Umbilical cord (tissue), 2 donors: ENCODE results near the gene LIN7A. TPM values are rescaled to one million over a fixed set of nuclear protein-coding genes. Genes with fewer than 3 reads are reported as not detected.
"Not testable (repeated sequence)": the region's sequence is repeated elsewhere in the genome, so short reads cannot be mapped to it uniquely, and the experiment has no call there.

Experiments
- DNase-seq: peaks from one replicate; pipeline ENCODE4 v3.0.0-alpha.2; 2015; ENCODE audit warnings: low spot score
- total RNA-seq: library from RNA; depleted of rRNA; stranded (reverse); fragments of >200 nt; gene quantifications from one replicate; pipeline ENCODE4 v1.2.3, GENCODE V29; 2014; ENCODE audit warnings: low replicate concordance; ENCODE audit not compliant: insufficient read depth

The LIN7A gene
- total RNA-seq, 1 donor from 2014 or later: 23.4 TPM

- no peak for DNase-seq
Measured at GRCh38 chr12:80811957-80812708, 125.6 kb downstream of the LIN7A start.

- DNase-seq: no peak
Measured at GRCh38 chr12:80810874-80811273, 126.9 kb downstream of the LIN7A start.

GRCh38 chr12:80807640-80808288 lies 130.0 kb downstream of the LIN7A start:
- no peak for DNase-seq

GRCh38 chr12:80805106-80805505 lies 132.6 kb downstream of the LIN7A start:
- DNase-seq: no peak

GRCh38 chr12:80802652-80803400 lies 134.9 kb downstream of the LIN7A start:
- DNase-seq: no peak

- DNase-seq: no peak
Measured at GRCh38 chr12:80798281-80798680, 139.5 kb downstream of the LIN7A start.

GRCh38 chr12:80794551-80794950 lies 143.2 kb downstream of the LIN7A start:
- peak; percentile 9 for DNase-seq

GRCh38 chr12:80792861-80793260 lies 144.9 kb downstream of the LIN7A start:
- DNase-seq: no peak

GRCh38 chr12:80791863-80792262 lies 145.9 kb downstream of the LIN7A start:
- no peak for DNase-seq

- not testable (repeated sequence) for DNase-seq
Measured at GRCh38 chr12:80788407-80788806, 149.3 kb downstream of the LIN7A start.

GRCh38 chr12:80782963-80783470 lies 154.7 kb downstream of the LIN7A start:
- not testable (repeated sequence) for DNase-seq

- no peak for DNase-seq
Measured at GRCh38 chr12:80781313-80781712, 156.4 kb downstream of the LIN7A start.

GRCh38 chr12:80780746-80781145 lies 157.0 kb downstream of the LIN7A start:
- DNase-seq: no peak

- peak; percentile 52 for DNase-seq
Measured at GRCh38 chr12:80778005-80778541, 159.7 kb downstream of the LIN7A start.

- DNase-seq: no peak
Measured at GRCh38 chr12:80777587-80777986, 160.1 kb downstream of the LIN7A start.

GRCh38 chr12:80776706-80777105 lies 161.0 kb downstream of the LIN7A start:
- DNase-seq: no peak

- no peak for DNase-seq
Measured at GRCh38 chr12:80770958-80771357, 166.8 kb downstream of the LIN7A start.

GRCh38 chr12:80769553-80770140 lies 168.1 kb downstream of the LIN7A start:
- DNase-seq: no peak

- no peak for DNase-seq
Measured at GRCh38 chr12:80766897-80767296, 170.8 kb downstream of the LIN7A start.

GRCh38 chr12:80766210-80766609 lies 171.5 kb downstream of the LIN7A start:
- DNase-seq: no peak

GRCh38 chr12:80763874-80764273 lies 173.9 kb downstream of the LIN7A start:
- peak; percentile 72 for DNase-seq

GRCh38 chr12:80761838-80762237 lies 175.9 kb downstream of the LIN7A start:
- DNase-seq: no peak
